ENCODE measurements around the gene ANXA10. TPM values are rescaled to one million over a fixed set of nuclear protein-coding genes. Genes with fewer than 3 reads are reported as not detected.
"Not testable (repeated sequence)": the region's sequence is repeated elsewhere in the genome, so short reads cannot be mapped to it uniquely, and the experiment has no call there.

Gene ANXA10
- total RNA-seq, 2 donors from 2014 or later: not detected

DNA sequence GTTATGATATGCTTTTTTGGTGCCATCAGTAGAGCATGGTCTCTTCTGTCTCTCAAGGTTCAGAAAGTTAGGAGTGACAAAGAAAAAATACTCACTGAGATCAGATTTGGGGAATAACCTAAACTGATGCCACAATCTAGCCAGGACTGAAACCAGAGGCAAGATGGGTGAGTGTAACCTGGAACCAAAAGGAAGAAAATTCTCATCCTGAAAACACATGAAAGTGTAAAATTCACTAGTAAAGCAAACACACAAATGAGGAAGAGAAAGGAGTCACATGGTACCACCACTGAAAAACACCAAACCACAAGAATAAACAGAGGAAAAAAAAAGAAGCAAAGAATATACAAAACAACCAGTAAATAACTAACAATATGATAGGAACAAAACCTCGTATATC, 96.4 kb downstream of the ANXA10 start:
- H3K27me3 Mint-ChIP-seq (ENCODE audit: low read depth): no peaks in the 10 kb centered on the region
- ATAC-seq (replicated peaks in 1 of 2) (no peak), DNase-seq (no peak)
- H3K36me3 Mint-ChIP-seq (ENCODE audit: insufficient read depth in 2 of 2): no peaks in the 10 kb centered on the region
- H3K4me3 Mint-ChIP-seq: no peak overlapping the region
- no peaks in the 10 kb centered on the region for H3K4me1 Mint-ChIP-seq (ENCODE audit: low read depth)
- no peak overlapping the region for H3K27ac Mint-ChIP-seq
- no peaks in the 10 kb centered on the region for H3K9me3 Mint-ChIP-seq

DNA sequence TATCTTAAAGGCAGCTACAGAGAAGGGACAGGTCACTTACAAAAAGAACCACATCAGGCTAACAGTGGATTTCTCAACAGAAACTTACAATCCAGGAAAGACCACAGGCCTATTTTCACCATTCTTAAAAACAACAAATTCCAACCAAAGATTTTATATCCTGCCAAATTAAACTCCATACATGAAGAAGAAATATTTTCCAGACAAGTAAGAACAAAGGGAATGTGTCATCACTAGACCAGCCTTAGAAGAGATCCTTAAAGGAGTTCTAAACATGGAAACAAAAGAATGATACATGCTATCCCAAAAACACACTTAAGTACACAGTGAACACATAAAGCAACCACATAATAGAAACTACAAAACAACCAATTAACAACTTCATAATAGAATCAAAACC, 105.6 kb downstream of the ANXA10 start:
- no peak overlapping the region for H3K4me3 Mint-ChIP-seq
- no peaks in the 10 kb centered on the region for H3K4me1 Mint-ChIP-seq (ENCODE audit: low read depth)
- peaks cover 7 to 10% of the 10 kb centered on the region in 2 donors for H3K9me3 Mint-ChIP-seq
- ATAC-seq (replicated peaks in 1 of 2): no peak
- H3K27me3 Mint-ChIP-seq (ENCODE audit: low read depth): no peaks in the 10 kb centered on the region
- H3K27ac Mint-ChIP-seq: no peak overlapping the region
- peaks cover 5% of the 10 kb centered on the region in 2 donors for H3K36me3 Mint-ChIP-seq (ENCODE audit: insufficient read depth in 2 of 2)
- no peak for DNase-seq

DNA sequence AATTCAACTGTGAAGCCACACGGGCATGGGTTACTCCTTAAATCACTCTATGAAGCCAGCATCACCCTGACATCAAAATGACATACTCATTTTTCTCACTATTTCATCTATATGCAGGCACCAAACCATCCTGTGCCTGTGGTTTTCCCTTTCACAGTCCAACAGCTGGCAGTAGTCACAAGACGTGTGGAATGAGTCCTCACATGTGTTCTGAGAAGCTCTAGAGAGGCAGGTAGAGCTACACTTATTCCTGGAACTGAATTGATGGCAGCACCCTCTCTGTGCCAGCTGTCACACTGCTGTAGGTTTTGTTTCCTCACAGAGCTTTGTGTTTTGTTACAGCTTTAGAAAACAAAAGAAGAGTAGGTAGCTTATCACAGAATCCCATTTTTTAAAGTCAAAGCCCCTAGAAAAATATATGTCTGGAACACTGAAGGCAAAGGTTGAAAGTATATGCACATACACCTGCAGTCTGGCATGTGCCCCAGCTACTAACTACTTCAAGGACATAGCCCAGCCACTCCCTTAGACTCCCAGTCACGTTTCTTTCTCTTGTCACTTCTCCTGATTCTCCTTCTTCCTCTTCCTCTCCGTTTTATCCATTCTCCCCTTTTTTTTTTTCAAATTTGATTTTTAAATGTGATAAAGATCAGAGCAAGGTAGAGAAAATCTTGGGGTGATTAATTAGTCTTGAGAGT, 107.1 kb downstream of the ANXA10 start:
- H3K4me1 Mint-ChIP-seq (ENCODE audit: low read depth): no peaks in the 10 kb centered on the region
- DNase-seq: peak; percentile 4 to 17
- no peaks in the 10 kb centered on the region for H3K27me3 Mint-ChIP-seq (ENCODE audit: low read depth)
- H3K9me3 Mint-ChIP-seq: peaks cover 12 to 14% of the 10 kb centered on the region in 2 donors
- H3K36me3 Mint-ChIP-seq (ENCODE audit: insufficient read depth in 2 of 2): peaks cover 7 to 8% of the 10 kb centered on the region in 2 donors
- H3K27ac Mint-ChIP-seq: peak overlapping the region; percentile 54
- H3K4me3 Mint-ChIP-seq: no peak overlapping the region
- peak; percentile 77 to 97 for ATAC-seq (replicated peaks in 1 of 2)

DNA sequence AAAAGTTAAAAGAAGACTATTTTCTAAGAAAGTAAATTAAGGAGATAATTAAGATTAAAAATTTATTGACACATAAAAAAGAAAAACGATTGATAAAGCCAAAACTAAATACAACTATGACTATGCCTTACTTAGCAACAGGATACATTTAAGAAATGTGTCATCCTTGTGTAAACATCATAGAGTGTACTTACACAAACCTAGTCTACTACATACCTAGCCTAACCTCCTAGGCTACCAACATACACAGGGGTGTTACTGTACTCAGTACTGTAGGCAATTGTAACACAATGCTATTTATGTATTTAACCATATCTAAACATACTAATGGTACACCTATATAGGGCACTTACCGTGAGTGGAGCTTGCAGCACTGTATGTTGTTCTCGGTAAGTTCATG, 108.3 kb downstream of the ANXA10 start:
- ATAC-seq (replicated peaks in 1 of 2) (peak in 1 of 2 donors; percentile 47), DNase-seq (no peak)
- no peak overlapping the region for H3K27ac Mint-ChIP-seq
- peaks cover 8 to 12% of the 10 kb centered on the region in 2 donors for H3K36me3 Mint-ChIP-seq (ENCODE audit: insufficient read depth in 2 of 2)
- no peaks in the 10 kb centered on the region for H3K27me3 Mint-ChIP-seq (ENCODE audit: low read depth)
- H3K4me1 Mint-ChIP-seq (ENCODE audit: low read depth): no peaks in the 10 kb centered on the region
- H3K9me3 Mint-ChIP-seq: peaks cover 17 to 21% of the 10 kb centered on the region in 2 donors
- no peak overlapping the region for H3K4me3 Mint-ChIP-seq

DNA sequence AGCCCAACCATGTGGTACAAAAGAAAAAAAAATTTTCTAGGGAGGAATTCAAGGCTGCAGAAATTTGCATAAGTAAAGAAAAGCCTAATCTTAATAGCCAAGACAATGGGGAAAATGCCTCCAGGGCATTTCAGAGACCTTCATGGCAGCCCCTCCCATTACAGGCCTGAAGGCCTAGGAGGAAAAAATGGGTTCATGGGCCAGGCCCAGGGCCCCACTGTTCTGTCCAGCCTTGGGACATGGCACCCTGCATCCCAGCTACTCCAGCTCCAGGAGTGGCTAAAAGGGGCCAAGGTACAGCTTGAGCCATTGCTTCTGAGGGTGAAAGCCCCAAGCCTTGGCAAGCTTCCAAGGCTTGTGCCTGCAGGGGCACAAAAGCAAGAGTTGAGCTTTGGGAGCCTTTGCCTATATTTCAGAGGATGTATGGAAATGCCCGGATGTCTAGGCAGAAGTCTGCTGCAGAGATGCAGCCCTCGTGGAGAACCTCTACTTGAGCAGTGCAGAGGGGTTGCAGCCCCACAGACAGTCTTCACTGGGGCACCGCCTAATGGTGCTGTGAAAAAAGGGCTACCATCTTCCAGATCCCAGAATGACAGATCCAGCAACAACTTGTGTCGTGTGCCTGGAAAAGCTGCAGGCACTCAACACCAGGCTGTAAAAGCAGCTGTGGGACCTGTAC, 111.0 kb downstream of the ANXA10 start:
- H3K36me3 Mint-ChIP-seq (ENCODE audit: insufficient read depth in 2 of 2): peaks cover 11 to 17% of the 10 kb centered on the region in 2 donors
- ATAC-seq (replicated peaks in 1 of 2) (no peak), DNase-seq (no peak)
- no peaks in the 10 kb centered on the region for H3K4me1 Mint-ChIP-seq (ENCODE audit: low read depth)
- no peaks in the 10 kb centered on the region for H3K27me3 Mint-ChIP-seq (ENCODE audit: low read depth)
- H3K4me3 Mint-ChIP-seq: no peak overlapping the region
- H3K9me3 Mint-ChIP-seq: peaks cover 21 to 24% of the 10 kb centered on the region in 2 donors
- H3K27ac Mint-ChIP-seq: no peak overlapping the region

DNA sequence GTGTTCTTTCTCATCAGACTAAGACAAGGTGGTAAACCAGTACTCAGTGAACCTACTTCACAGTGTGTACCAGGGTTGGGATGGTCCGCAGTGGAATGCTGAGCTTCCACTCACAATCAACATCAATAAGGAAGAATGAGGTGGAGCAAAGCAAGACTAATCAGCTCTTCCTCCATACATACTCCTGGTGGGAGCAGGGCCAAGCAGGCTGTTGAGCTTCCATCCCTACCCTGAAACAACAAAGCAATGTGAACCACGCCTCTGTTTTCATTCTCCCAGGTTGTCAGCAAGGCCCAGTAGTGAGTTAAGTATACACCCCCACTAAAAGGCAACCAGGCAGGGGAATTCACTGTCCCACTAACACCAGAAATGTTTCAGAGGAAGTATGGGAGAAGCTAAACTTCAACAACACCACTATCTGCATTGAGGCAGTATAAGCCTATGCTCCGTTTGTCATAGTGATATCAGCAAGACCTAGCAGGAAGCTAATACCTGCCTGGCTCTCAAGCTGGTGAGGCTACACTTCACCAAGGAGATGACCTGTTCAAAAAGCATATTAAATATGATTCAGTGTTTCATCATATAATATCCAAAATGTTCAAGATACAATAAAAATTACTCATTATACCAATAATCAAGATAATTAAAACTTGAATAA, 116.7 kb downstream of the ANXA10 start:
- ATAC-seq (replicated peaks in 1 of 2): no peak
- peaks cover 8 to 10% of the 10 kb centered on the region in 2 donors for H3K36me3 Mint-ChIP-seq (ENCODE audit: insufficient read depth in 2 of 2)

DNA sequence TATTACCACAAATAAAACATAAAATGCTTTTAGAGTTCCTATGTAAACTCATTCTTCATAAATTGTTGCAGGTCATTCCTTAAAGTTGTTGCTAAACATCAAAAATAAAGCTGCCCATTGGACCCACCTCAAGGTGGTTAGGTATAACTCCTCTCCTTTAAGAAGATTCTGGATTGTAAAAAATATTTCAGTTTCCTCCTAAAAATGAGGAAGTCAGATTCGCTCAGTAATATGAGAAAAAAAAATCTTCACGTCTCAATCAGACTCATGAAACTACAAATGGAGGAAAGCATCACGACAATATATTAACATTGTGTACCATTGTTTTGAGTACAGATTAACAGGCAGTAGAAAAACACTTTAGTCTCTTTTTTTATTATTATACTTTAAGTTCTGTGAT, 120.3 kb downstream of the ANXA10 start:
- ATAC-seq (replicated peaks in 1 of 2): no peak
- H3K27me3 Mint-ChIP-seq (ENCODE audit: low read depth): no peaks in the 10 kb centered on the region
- DNase-seq: no peak
- no peak overlapping the region for H3K27ac Mint-ChIP-seq
- H3K9me3 Mint-ChIP-seq: peaks cover 6 to 10% of the 10 kb centered on the region in 2 donors
- peaks cover 7 to 13% of the 10 kb centered on the region in 2 donors for H3K36me3 Mint-ChIP-seq (ENCODE audit: insufficient read depth in 2 of 2)
- H3K4me3 Mint-ChIP-seq: no peak overlapping the region
- no peaks in the 10 kb centered on the region for H3K4me1 Mint-ChIP-seq (ENCODE audit: low read depth)

More for the DNA sequence above, 116.7 kb downstream of the ANXA10 start:
- Mint-ChIP-seq H3K4me1 (ENCODE audit: low read depth) (no peaks in the 10 kb centered on the region), H3K4me3 (no peak overlapping the region), H3K27ac (no peak overlapping the region), H3K27me3 (ENCODE audit: low read depth) (no peaks in the 10 kb centered on the region), H3K9me3 (peaks cover 13 to 15% of the 10 kb centered on the region in 2 donors)
- no peak for DNase-seq

DNA sequence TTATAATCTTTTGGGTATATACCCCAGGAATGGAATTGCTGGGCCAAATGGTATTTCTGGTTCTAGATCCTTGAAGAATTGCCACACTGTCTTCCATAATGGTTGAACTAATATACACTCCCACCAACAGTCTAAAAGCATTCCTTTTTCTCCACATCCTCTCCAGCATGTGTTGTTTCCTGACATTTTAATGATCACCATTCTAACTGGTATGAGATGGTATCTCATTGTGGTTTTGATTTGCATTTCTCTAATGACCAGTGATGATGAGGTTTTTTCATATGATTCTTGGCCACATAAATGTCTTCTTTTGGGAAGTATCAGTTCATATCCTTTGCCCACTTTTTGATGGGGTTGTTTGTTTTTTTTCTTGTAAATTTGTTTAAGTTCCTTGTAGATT, 121.2 kb downstream of the ANXA10 start:
- not testable (repeated sequence) for H3K9me3 Mint-ChIP-seq; H3K27me3 Mint-ChIP-seq (ENCODE audit: low read depth); ATAC-seq (replicated peaks in 1 of 2); H3K27ac Mint-ChIP-seq; DNase-seq; H3K4me3 Mint-ChIP-seq; H3K4me1 Mint-ChIP-seq (ENCODE audit: low read depth)
- H3K36me3 Mint-ChIP-seq (ENCODE audit: insufficient read depth in 2 of 2): peaks cover 10 to 17% of the 10 kb centered on the region in 2 donors

DNA sequence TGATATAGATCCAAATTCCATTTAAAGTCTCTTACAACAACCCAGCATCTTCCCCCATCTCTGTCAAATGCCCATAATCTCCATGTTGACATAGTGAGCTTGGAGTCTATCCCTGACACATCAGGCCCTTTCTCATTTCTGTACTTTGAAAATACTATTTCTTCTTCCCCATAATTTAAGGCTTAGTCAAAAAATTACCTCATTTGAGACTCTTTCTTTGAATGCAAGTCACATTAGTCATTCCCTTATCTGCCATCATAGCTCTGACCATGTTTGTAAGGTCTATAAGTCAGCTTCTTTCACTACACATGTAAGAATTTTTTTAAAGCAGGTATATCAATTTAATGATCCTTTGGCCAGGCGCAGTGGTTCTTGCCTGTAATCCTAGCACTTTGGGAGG, 126.3 kb downstream of the ANXA10 start:
- no peak overlapping the region for H3K27ac Mint-ChIP-seq
- peak; percentile 49 to 72 for ATAC-seq (replicated peaks in 1 of 2)
- H3K4me1 Mint-ChIP-seq (ENCODE audit: low read depth): peaks cover 10% of the 10 kb centered on the region
- H3K27me3 Mint-ChIP-seq (ENCODE audit: low read depth): no peaks in the 10 kb centered on the region
- DNase-seq: no peak
- peaks cover 13 to 22% of the 10 kb centered on the region in 2 donors for H3K36me3 Mint-ChIP-seq (ENCODE audit: insufficient read depth in 2 of 2)
- no peak overlapping the region for H3K4me3 Mint-ChIP-seq
- H3K9me3 Mint-ChIP-seq: peaks cover 4 to 8% of the 10 kb centered on the region in 2 donors

DNA sequence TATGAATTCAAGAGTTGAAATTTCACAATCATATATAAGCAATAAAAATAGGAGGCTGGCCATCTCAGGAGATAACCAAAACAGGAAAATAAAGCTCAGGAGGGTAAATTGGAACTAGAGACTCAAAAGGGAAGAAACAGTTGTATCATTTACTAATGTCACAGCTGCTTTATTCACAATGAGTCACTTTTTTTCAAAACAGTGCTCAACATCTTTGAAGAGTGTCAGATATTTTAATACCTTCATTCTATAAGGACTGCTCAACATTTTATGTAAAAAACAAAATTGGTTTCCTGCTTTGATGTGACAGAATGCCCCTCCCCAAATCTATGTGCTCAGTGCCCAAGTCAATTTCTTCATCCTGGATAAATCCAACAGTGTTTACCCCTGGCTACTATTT, 128.6 kb downstream of the ANXA10 start:
- ATAC-seq (replicated peaks in 1 of 2) (no peak), DNase-seq (no peak)
- H3K4me1 Mint-ChIP-seq (ENCODE audit: low read depth): peaks cover 10% of the 10 kb centered on the region
- H3K9me3 Mint-ChIP-seq: no peaks in the 10 kb centered on the region
- H3K27ac Mint-ChIP-seq: no peak overlapping the region
- peaks cover 9 to 12% of the 10 kb centered on the region in 2 donors for H3K36me3 Mint-ChIP-seq (ENCODE audit: insufficient read depth in 2 of 2)
- H3K27me3 Mint-ChIP-seq (ENCODE audit: low read depth): no peaks in the 10 kb centered on the region
- H3K4me3 Mint-ChIP-seq: no peak overlapping the region

DNA sequence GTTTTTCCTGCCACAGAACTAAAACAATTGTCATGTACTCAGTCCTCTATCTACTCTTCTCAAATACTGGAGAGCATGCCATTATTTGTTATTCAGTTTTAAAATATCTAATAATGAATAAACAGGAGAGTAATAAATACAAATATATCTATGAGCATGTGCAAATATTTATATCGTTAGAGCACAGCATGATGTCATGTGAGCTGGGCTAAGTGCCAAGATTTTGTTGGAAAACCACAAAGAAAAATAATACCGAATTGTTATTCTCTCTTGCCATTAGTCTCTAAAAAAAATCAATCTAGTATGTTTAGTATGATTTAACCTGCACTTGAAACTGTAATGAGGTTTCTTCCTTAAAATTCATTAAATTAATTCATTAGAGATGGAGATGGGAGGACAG, 129.0 kb downstream of the ANXA10 start:
- peaks cover 9 to 12% of the 10 kb centered on the region in 2 donors for H3K36me3 Mint-ChIP-seq (ENCODE audit: insufficient read depth in 2 of 2)

More for the DNA sequence above, 129.0 kb downstream of the ANXA10 start:
- no peaks in the 10 kb centered on the region for H3K27me3 Mint-ChIP-seq (ENCODE audit: low read depth)
- peaks cover 10% of the 10 kb centered on the region for H3K4me1 Mint-ChIP-seq (ENCODE audit: low read depth)
- no peak overlapping the region for H3K4me3 Mint-ChIP-seq
- H3K27ac Mint-ChIP-seq: no peak overlapping the region
- DNase-seq: no peak
- ATAC-seq (replicated peaks in 1 of 2): no peak
- H3K9me3 Mint-ChIP-seq: no peaks in the 10 kb centered on the region
